Neural cell (in vitro differentiated cells): ENCODE results near the gene RNF121. TPM values are rescaled to one million over a fixed set of nuclear protein-coding genes. Genes with fewer than 3 reads are reported as not detected.

Experiments used
- H2AFZ ChIP-seq: fragments of 200-600, 300-800 bp; sonication (generic), shearing (Covaris generic); 2 replicates; pipeline ENCODE4 v1.6.0; 2014; ENCODE audit warnings: low read depth, mild to moderate bottlenecking, antibody characterized with exemption, low read length, moderate library complexity
- H3F3A ChIP-seq: fragments of 200-600 bp; shearing (Covaris generic); 2 replicates; pipeline ENCODE4 v1.6.1; 2016; ENCODE audit warnings: mild to moderate bottlenecking, moderate library complexity, mixed read lengths, antibody characterized with exemption, low read length; ENCODE audit not compliant: insufficient read depth, poor library complexity, severe bottlenecking
- H3K27ac ChIP-seq: fragments of 200-600, 300-800 bp; sonication (generic), shearing (Covaris generic); 2 replicates; pipeline ENCODE4 v1.5.1; 2014; ENCODE audit warnings: mild to moderate bottlenecking, low read length, moderate library complexity
- H3K27me3 ChIP-seq: fragments of 300-800, 200-600 bp; sonication (generic), shearing (Covaris generic); 2 replicates; pipeline ENCODE4 v1.6.0; 2014; ENCODE audit warnings: mild to moderate bottlenecking, low read depth, low read length, moderate library complexity; ENCODE audit not compliant: insufficient read depth
- H3K36me3 ChIP-seq: fragments of 300-800, 200-600 bp; sonication (generic), shearing (Covaris generic); 2 replicates; pipeline ENCODE4 v1.5.1; 2014; ENCODE audit warnings: mild to moderate bottlenecking, antibody characterized with exemption, low read length, moderate library complexity; ENCODE audit not compliant: insufficient read depth
- H3K4me2 ChIP-seq: fragments of 300-800, 200-600 bp; sonication (generic), shearing (Covaris generic); 2 replicates; pipeline ENCODE4 v1.6.0; 2014; ENCODE audit warnings: mild to moderate bottlenecking, low read length
- H3K4me3 ChIP-seq: fragments of 300-800, 200-600 bp; sonication (generic), shearing (Covaris generic); 2 replicates; pipeline ENCODE4 v1.5.1; 2014; ENCODE audit warnings: mild to moderate bottlenecking, low read length, moderate library complexity
- H3K79me2 ChIP-seq: fragments of 200-600 bp; shearing (Covaris generic); replicated peaks from 2 replicates; pipeline ENCODE4 v1.6.0; 2014; ENCODE audit warnings: mild to moderate bottlenecking, low read length, moderate library complexity; ENCODE audit not compliant: insufficient read depth
- H3K9ac ChIP-seq: fragments of 300-800, 200-600 bp; sonication (generic), shearing (Covaris generic); 2 replicates; pipeline ENCODE4 v1.6.1; 2016; ENCODE audit warnings: mild to moderate bottlenecking, low read length, mixed read lengths
- H3K9me2 ChIP-seq: fragments of 200-600 bp; shearing (Covaris generic); 2 replicates; pipeline ENCODE4 v1.6.1; 2016; ENCODE audit warnings: mild to moderate bottlenecking, low read length, mixed read lengths; ENCODE audit not compliant: insufficient read depth
- H3K9me3 ChIP-seq: fragments of 200-600, 300-800 bp; sonication (generic), shearing (Covaris generic); 2 replicates; pipeline ENCODE4 v1.6.1; 2016; ENCODE audit warnings: mild to moderate bottlenecking, mixed run types, low read length, moderate library complexity, mixed read lengths
- H4K20me1 ChIP-seq: fragments of 200-600 bp; shearing (Covaris generic); 2 replicates; pipeline ENCODE4 v1.6.1; 2016; ENCODE audit warnings: mild to moderate bottlenecking, mixed run types; ENCODE audit not compliant: insufficient read depth
- CTCF ChIP-seq: fragments of 450-650 bp; IDR thresholded peaks from 2 replicates; pipeline ENCODE4 v1.5.1; 2014; ENCODE audit warnings: antibody characterized with exemption, mild to moderate bottlenecking, moderate library complexity; ENCODE audit not compliant: poor library complexity, severe bottlenecking
- EP300 ChIP-seq: fragments of 450-650 bp; conservative IDR thresholded peaks from 2 replicates; pipeline ENCODE4 v1.6.1; 2014; ENCODE audit warnings: antibody characterized with exemption, mild to moderate bottlenecking, moderate library complexity; ENCODE audit not compliant: poor library complexity, severe bottlenecking
- MXI1 ChIP-seq: fragments of 450-650 bp; conservative IDR thresholded peaks from 2 replicates; pipeline ENCODE4 v1.6.1; 2014; ENCODE audit warnings: antibody characterized with exemption, mild to moderate bottlenecking; ENCODE audit not compliant: poor library complexity, severe bottlenecking
- POLR2AphosphoS5 ChIP-seq: IDR thresholded peaks from 2 replicates; pipeline ENCODE4 v1.6.1; 2012
- REST ChIP-seq: IDR thresholded peaks from 2 replicates; pipeline ENCODE4 v1.6.1; 2012; ENCODE audit warnings: borderline replicate concordance
- SMC3 ChIP-seq: fragments of 450-650 bp; conservative IDR thresholded peaks from 2 replicates; pipeline ENCODE4 v1.6.1; 2014; ENCODE audit warnings: antibody characterized with exemption, mild to moderate bottlenecking, moderate library complexity; ENCODE audit not compliant: poor library complexity
- TAF1 ChIP-seq: IDR thresholded peaks from 2 replicates; pipeline ENCODE4 v1.6.1; 2012; ENCODE audit warnings: low read depth
- polyA plus RNA-seq: library from polyadenylated mRNA; depleted of rRNA; stranded (reverse); fragments of >200 nt; gene quantifications from 2 replicates; pipeline ENCODE4 v1.2.3, GENCODE V29; 2014

RNF121 gene
- polyA plus RNA-seq, 1 donor from 2014 or later = 21.2 TPM

GRCh38 chr11:72005347-72006260, 76.8 kb downstream of the RNF121 start:
- Histone ChIP-seq H3K36me3 (peaks cover 7% of the 10 kb centered on the region), H2AFZ (no peak overlapping the region), H4K20me1 (no peaks in the 10 kb centered on the region), H3K9me3 (no peaks in the 10 kb centered on the region), H3K9me2 (no peaks in the 10 kb centered on the region), H3K9ac (no peak overlapping the region), H3K27me3 (no peaks in the 10 kb centered on the region), H3K4me3 (no peak overlapping the region), H3K27ac (no peak overlapping the region), H3F3A (no peaks in the 10 kb centered on the region), H3K4me2 (no peak overlapping the region), H3K79me2 (no peaks in the 10 kb centered on the region)
- TF ChIP-seq TAF1 (no peak), MXI1 (no peak), EP300 (no peak), POLR2AphosphoS5 (no peak), REST (no peak)

- Histone ChIP-seq H3F3A (no peaks in the 10 kb centered on the region), H3K79me2 (no peaks in the 10 kb centered on the region), H3K9me3 (no peaks in the 10 kb centered on the region), H3K27me3 (no peaks in the 10 kb centered on the region), H3K36me3 (peaks cover 7% of the 10 kb centered on the region), H3K4me2 (no peak overlapping the region), H3K27ac (no peak overlapping the region), H3K9ac (no peak overlapping the region), H3K4me3 (no peak overlapping the region), H4K20me1 (peaks cover 3% of the 10 kb centered on the region), H2AFZ (no peak overlapping the region), H3K9me2 (no peaks in the 10 kb centered on the region)
- no peak for TF ChIP-seq MXI1
- TF ChIP-seq TAF1 = no peak
- no peak for TF ChIP-seq EP300
- TF ChIP-seq CTCF = no peak
- TF ChIP-seq REST = no peak
- no peak for TF ChIP-seq SMC3
These were observed 77.7 kb downstream of the RNF121 start for GRCh38 chr11:72006309-72007088.
